HL-60/S4 (cell line): ENCODE measurements around the gene EMX1.

Experiments used
- in situ Hi-C: fragments of 300-500 bp; cut with MboI; formaldehyde crosslinking; loops from 2 replicates; pipeline ENCODE4 v1.14.3; 2022; ENCODE audit warnings: low sequenced_read_pairs

EMX1 gene

GRCh38 chr2:72955228-72956049 lies 38.1 kb downstream of the EMX1 start:
- in situ Hi-C loops, result no loop called here

GRCh38 chr2:72956050-72956395 lies 38.7 kb downstream of the EMX1 start:
- in situ Hi-C loops, result no loop called here

DNA sequence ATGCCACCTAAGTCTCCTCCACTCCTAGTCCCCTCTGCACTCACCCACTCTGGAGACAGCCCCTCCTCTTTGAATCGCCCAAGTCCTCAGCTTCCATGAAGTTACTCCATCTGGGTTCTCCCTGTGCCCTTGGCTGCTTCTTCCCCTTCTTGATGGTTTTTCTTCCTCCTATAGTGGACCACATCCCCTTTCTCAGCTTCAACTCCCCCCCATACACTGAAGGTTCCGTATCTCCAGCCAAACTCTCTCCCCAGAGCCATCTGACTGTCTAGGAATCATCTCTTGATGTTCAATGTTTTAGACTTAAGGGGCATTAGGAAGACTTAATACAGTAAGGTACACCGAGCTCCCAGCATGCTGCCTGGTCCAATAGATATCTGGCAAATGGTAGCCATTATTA lies 39.6 kb downstream of the EMX1 start:
- in situ Hi-C loops, result no loop called here

- in situ Hi-C loops, result no loop called here
These were observed 41.4 kb downstream of the EMX1 start for GRCh38 chr2:72958542-72959385.

- in situ Hi-C loops, result no loop called here
These were observed 42.2 kb downstream of the EMX1 start for GRCh38 chr2:72959554-72959953.

GRCh38 chr2:72959995-72960981 lies 43.0 kb downstream of the EMX1 start:
- in situ Hi-C loops, result no loop called here

DNA sequence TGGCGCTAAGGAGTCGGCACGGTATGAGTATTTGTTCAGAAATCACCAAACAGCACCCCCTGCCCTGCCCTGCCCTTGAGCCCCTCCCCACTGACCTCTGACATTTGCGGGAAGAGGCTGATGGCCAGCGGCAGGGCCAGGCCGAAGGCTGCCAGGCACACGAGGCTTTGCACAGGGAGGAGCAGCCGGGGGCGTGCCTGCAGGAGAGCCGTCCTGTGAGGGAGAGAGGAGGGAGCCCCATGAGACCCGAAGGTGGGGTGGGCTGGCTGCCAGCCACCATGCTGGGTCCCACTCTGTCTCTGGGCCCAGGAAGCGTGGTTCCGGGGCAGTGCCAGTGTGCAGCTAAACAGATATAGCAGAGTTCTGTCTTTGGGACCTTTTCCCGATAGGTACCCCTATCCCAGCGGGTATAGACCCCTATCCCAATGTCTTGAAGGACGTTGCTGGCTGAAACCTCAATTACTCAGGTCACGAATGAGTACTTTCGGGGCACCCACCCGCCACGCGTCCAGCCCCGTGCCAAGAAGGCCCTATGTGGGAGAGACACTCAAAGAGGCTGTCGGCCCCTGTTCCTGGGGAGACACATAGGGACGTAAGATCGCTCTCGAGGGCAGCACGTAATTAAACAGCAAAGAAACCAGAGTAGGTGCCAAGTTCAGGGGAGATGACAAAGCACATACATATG lies 43.9 kb downstream of the EMX1 start:
- in situ Hi-C loops, result no loop called here

DNA sequence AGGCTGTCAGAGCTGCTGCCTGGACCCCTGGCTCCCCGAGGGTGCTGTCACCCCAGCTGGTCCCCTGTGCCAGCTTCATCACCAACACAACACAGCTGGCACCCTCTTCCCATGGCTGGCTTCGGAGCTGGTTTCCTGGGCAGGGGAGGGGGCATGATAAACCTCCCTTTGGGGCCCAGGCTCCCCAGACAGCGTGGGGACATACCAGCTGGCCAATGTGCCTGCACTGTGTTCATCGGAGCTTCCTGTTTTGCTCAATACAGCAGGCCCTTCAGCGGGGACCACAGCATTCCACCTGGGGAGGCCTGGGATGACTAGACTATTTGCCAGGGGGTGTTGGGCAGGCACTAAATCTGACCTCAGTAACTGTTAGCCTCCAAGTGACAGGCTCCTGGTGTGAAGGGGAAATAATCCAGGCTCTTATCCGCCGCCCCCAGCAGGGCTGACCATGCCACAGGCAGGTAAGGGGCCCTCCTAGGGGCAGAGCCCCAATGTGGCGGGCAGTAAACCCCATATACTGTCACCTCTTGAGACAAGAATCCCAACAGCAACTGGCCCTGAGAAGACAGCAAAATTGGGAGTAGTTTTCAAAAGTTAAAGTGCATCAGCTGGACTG lies 44.6 kb downstream of the EMX1 start:
- in situ Hi-C loops, result no loop called here

- in situ Hi-C loops, result no loop called here
These were observed 45.6 kb downstream of the EMX1 start for GRCh38 chr2:72962911-72963310.

DNA sequence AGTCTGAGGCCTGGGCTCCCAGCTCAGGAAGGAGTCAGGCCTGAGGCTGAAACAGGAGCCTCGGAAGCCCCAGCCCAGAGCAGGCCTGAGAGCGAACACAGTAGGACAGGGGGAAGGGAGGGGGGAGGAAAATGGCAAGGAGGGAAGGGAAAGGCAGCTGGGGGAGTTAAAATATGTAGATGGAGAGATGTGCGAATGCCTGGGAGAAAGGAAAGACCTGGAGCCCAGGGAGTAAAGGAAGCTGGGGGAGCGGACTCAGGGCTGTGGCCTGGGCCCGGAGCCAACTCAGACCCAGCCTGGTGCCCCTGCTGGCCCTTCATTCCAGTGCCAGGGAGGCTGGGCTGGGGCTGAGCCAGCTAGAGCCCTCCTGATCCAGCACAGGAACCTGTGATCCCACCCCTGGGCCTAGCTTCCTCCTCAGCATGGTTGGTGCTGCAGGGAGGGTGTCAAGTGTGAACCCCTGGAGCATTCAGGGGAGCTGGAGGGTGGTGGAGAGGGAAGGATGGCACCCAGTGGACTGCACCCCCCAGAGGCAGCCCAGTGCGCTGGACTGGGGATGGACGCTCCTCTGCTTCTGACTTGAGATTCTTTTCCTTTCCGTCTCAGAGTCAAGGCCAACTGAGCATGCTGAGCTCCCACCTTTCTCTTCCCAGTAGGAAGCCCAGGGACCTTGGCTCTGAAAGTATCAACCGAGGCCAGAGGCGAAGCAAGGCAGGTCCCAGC lies 46.3 kb downstream of the EMX1 start:
- in situ Hi-C loops, result no loop called here

GRCh38 chr2:72964146-72964525 lies 46.8 kb downstream of the EMX1 start:
- in situ Hi-C loops, result no loop called here

DNA sequence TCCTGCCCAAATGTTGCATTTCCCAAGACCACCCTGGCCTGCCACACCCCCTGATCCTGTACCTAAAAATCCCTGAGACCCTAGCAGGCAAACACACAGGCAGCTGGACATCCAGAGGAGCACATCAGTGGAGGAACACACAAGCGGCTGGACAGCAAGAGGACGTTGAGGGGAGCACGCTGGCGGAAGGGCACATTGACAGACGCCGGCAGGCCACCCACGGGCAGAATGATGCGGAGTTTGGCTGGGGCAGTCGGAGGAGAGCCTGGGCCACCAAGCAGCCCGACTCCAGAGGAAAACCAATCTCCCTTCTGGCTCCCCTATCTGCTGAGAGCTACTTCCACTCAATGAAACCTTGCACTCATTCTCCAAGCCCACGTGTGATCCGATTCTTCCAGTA lies 47.7 kb downstream of the EMX1 start:
- in situ Hi-C loops, result no loop called here

- in situ Hi-C loops, result no loop called here
These were observed 48.6 kb downstream of the EMX1 start for GRCh38 chr2:72965770-72966450.

DNA sequence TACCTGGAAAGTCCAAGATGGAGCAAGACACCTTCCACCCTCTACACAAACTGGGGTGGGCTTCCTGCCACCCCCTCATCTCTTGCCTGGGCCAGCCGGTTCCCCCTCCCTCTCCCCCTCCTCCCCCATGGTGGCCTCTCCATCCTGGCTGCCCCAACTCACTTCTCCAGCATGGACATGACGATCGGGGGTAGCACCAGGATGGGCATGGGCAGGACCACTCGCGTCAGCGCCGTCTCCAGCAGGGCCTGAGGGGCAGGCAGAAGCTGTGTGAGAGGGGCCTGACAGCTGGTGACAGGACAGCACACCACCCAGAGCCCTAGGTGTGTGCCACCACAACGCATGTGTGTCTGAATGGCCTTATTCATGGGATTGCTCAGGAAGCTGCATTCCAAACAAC lies 51.0 kb downstream of the EMX1 start:
- in situ Hi-C loops, result no loop called here

DNA sequence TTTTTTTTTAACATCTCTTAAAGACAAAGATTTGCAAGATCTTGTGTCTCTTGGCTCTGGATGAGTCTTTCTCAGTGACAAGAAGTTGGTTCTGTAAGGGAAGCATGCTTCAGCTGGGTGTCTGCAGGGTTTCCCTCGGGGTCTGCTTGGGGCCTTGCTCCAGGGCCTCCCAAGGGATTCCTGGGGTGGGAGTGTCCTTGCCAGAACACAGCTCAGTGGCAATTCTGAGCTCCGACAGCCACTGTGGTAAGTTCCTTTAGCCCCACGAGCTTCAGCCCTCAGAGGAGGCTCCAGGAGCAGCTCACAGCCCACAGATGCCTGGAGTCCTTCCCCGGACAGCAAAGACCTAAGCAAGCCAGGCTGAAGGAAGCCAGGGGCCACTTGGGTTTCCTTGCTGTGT lies 52.4 kb downstream of the EMX1 start:
- in situ Hi-C loops, result no loop called here

DNA sequence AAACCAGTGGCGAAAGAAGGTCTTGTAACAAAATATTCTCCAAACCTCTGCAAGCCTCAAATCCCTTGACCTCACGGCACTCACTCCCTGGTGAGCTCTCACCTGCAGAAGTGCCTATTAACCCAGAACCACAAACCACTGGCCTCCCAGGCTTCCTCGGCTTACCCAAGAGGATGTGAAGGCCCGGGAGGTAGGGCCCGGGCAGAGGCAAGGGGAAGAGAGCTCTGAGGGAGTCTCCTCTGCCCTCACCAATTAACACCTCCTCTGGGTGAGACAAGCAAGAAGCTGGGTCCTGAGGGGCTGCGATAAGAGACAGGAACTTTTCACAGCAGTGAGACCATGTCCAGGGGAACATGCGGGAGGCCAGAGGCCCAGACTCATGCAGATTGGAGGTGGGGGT lies 53.7 kb downstream of the EMX1 start:
- in situ Hi-C loops, result no loop called here

- in situ Hi-C loops, result no loop called here
These were observed 55.2 kb downstream of the EMX1 start for GRCh38 chr2:72972352-72973136.

- in situ Hi-C loops, result no loop called here
These were observed 55.8 kb downstream of the EMX1 start for GRCh38 chr2:72973137-72973535.
